GM12892 (cell line): ENCODE measurements around the gene LHFPL2.

Experiments used
- POLR2A ChIP-seq: IDR thresholded peaks from 2 replicates; pipeline ENCODE4 v1.6.1; 2011; ENCODE audit warnings: low read depth, low read length, control low read depth
- POLR2AphosphoS5 ChIP-seq: IDR thresholded peaks from 2 replicates; pipeline ENCODE4 v1.6.1; 2011; ENCODE audit warnings: low read depth, low read length, control low read depth
- TAF1 ChIP-seq: IDR thresholded peaks from 2 replicates; pipeline ENCODE4 v1.6.1; 2011; ENCODE audit warnings: low read depth, mild to moderate bottlenecking, control low read depth, low read length, borderline replicate concordance

DNA sequence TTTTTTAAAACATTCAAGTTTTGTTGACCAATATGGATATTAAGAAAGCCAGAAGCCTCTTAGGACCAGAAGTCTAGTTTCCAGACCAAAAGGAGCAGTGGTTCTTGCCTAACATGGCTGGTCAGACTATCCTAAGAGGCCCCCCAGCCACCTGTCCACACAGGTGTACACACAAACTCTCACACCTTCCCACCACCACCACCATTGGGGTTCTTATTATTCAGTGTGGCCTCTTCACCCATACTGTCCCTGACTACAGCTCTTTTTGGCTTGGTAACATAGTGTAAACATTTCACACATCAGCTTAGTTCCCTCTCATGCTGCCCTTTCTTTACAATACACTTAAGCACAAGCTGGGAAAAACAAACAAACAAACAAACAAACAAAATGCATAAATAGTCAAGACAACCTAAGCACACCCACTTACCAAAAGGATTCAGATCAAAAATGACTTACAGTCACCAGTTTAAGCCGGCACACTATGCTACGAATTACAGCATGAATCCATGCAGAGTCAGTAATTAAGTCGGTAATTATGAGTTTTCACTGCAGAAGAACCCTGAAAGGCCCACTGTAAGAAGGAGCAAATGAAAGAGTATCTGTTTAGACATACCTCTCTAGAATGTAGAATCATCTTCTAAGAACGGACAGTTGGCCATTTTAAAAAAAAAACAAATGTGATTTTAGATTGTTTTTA, 9.5 kb downstream of the LHFPL2 start:
- no peak for TF ChIP-seq POLR2AphosphoS5
- TF ChIP-seq POLR2A, result no peak
- TF ChIP-seq TAF1, result no peak
